Smooth muscle cell of the coronary artery (primary cell): ENCODE measurements around the gene LEO1. TPM values are rescaled to one million over a fixed set of nuclear protein-coding genes. Genes with fewer than 3 reads are reported as not detected.

ENCODE experiments used
- total RNA-seq: library from RNA; depleted of rRNA; stranded (reverse); fragments of >200 nt; gene quantifications from 2 replicates; pipeline ENCODE4 v1.2.3, GENCODE V29; 2014; ENCODE audit warnings: low replicate concordance

LEO1 gene
- 23.3 and 30.5 TPM in 2 replicates for total RNA-seq

GRCh38 chr15:51971375-51972133, at the start of gene LEO1:
TSS of gene LEO1 (minus strand) at chr15:51971778. CDS start at chr15:51971745, 33 bp downstream.

DNA sequence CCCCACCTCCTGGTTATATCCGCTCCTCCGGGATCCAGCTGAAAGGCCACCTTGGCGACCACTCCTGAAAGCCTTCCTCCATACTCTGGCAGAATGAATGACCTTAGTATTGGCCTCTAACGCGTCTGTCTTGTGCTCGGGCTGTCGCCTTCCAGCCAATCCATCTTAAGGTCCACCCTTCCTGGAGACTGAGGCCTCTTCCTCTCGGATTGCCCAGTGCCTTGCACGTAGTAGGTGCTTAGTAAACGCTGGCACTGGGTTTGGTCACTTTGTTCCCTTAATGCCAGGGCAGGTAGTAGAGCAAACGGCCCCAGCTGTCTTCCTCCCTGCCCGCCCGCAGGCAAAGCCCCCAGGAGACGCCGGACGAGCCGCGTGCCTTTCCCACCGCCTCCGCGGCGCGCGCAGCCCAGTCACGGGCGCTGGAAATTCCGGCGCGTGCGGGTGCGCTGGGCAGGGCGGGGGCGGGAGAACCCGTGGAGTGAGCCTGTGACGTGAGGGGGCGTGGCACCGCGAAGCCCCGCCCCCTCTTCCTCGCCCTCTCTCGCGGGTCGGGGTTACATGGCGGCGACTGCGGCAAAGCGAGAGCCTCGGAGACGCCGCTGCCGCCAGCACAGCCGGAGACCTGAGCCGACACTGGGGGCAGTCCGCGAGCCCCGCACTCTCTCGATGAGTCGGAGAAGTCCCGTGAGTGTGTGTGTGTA, 47.3 kb upstream of the LEO1 start, which contains the start of gene MAPK6:
MAPK6 (plus strand) TSS at position 527 of the 701 bp plus-strand sequence. CDS start 27,242 bp downstream, outside the sequence.

Other genes with a start within 250 kb of the LEO1 start
- gene LYSMD2, start 234.1 kb downstream of the LEO1 start, total RNA-seq: 0.70 and 1.7 TPM in 2 replicates
- gene TMOD2, start 220.2 kb downstream of the LEO1 start, total RNA-seq: 1.8 and 3.7 TPM in 2 replicates
- gene TMOD3, start 142.1 kb downstream of the LEO1 start, total RNA-seq: 23.3 and 43.1 TPM in 2 replicates
- gene MAPK6, start 47.4 kb upstream of the LEO1 start, total RNA-seq: 24.8 and 48.3 TPM in 2 replicates
- 0.08 TPM in 1 of 2 replicates, not detected in the other for gene BCL2L10, start 141.0 kb upstream of the LEO1 start, total RNA-seq
- 24.4 and 62.1 TPM in 2 replicates for gene GNB5, start 219.6 kb upstream of the LEO1 start, total RNA-seq